Left hindlimb (tissue), 1 donor: ENCODE measurements around the gene CUX1.
"Not testable (repeated sequence)": the region's sequence is repeated elsewhere in the genome, so short reads cannot be mapped to it uniquely, and the experiment has no call there.

Source experiments
- DNase-seq: peaks from one replicate; pipeline ENCODE4 v3.0.0-alpha.2; 2018

The CUX1 gene

DNA sequence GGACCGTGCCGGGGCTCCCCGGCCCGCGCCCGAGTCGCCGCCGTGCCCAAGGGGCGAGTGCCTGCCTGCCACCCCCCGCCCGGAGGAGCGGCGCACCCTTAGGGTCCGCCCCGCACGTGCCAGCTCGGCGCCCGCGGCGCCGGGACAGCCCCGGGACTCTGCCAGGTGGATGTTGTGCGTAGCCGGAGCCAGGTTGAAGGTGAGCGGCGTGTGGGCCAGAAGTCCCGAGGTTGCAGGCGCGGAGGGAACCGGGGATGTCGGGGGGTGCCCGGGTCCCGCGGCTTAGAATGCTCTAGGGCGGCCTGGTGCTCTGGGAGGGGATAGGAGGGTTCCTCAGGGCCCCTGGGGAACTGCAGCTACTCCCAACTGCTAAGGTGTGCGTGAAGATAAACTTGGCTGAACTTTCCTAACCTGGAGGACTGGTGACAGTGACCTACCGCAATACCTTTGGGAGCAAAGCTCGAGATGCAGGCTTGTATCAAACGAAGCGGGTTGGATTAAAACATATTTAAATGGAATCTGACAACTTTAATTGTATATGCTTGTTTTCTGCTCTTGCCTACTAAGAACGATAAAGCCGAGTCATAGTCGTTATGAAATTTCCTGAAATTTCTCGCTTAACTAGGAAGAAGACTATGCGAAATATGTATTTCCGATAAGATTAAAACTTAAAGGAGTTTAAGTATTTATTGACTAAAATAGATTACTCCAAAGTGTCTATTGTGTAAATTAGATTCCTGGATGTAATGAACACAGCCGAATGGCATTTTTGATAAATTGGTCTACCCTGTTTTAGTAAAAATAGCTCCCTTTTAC is at the start of gene CUX1:
TSS of gene CUX1 (plus strand) at position 156 of the 816 bp plus-strand sequence. CDS start at position 170, 14 bp downstream.
- no peak for DNase-seq

- DNase-seq = no peak
Observed at GRCh38 chr7:101768280-101768679, 49.1 kb upstream of the CUX1 start.

DNA sequence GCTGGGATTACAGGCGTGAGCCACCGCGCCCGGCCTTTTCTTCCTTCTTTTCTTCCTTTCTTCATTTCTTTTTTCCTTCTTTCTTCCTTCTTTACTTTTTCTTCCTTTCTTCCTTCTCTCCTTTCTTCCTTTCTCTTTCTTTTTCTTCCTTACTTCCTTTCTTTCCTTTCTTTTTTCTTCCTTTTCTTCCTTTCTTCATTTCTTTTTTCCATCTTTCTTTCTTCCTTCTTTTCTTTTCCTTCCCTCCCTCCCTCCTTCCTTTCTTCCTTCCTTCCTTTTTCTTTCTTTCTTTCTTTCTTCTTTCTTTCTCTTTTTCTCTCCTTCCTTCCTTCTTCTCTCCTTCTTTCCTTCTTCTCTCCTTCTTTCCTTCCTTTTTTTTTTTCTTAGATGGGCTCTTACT is 47.0 kb upstream of the CUX1 start:
- DNase-seq = no peak

GRCh38 chr7:101772508-101773211 is 44.8 kb upstream of the CUX1 start:
- no peak for DNase-seq

- no peak for DNase-seq
Observed at GRCh38 chr7:101775181-101775580, 42.2 kb upstream of the CUX1 start.

GRCh38 chr7:101778026-101778580 is 39.3 kb upstream of the CUX1 start:
- DNase-seq = no peak

- no peak for DNase-seq
Observed at GRCh38 chr7:101779267-101779666, 38.2 kb upstream of the CUX1 start.

GRCh38 chr7:101780281-101780680 is 37.1 kb upstream of the CUX1 start:
- DNase-seq = no peak

- no peak for DNase-seq
Observed at GRCh38 chr7:101781439-101781838, 36.0 kb upstream of the CUX1 start.

DNA sequence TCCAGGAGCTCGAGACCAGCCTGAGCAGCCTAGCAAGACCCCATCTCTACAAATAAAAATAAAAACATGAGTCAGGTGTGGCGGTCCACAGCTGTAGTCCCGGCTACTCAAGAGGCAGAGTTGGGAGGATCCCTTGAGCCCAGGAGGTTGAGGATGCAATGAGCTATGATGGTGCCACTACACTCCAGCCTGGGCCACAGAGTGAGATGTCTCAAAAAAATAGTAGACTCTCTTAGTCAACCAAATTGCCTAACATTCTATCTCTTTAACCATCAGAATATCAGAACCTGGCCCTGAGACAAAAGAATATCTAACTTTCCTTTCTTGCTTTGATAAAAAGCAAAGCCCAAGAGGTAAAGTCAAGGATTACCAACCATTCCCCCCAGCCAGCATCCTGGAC is 35.0 kb upstream of the CUX1 start:
- no peak for DNase-seq

- no peak for DNase-seq
Observed at GRCh38 chr7:101782896-101783295, 34.5 kb upstream of the CUX1 start.

DNA sequence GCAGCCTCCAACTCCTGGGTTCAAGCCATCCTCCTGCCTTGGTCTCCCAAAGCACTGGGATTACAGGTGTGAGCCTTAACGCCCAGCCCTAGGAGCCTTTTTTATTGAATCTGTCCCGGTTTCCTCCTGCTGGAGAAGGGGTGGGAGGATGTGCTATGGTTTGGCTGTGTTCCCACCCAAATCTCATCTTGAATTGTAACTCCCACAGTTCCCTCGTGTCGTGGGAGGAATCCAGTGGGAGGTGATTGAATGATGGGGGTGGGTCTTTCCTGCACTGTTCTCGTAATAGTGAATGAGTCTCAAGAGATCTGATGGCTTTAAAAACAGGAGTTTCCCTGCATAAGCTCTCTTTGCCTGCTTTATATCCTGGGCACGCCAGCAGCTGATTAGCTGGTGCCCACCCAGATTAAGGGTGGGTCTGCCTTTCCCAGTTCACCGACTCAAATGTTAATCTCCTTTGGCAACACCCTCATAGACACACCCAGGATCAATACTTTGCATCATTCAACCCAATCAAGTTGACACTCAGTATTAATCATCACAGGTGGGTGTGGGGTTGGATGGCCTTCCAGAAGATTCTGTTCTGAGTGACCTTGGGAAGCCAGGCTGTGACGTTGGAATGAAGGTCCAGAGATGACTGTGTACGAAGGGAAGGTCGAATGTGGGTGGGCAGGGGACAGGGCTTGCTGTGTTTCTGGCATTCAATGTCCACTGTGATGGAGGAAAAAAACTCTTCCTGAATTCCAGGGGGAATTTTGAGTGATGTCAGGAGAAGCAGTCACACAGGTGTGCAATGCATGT is 33.8 kb upstream of the CUX1 start:
- DNase-seq = no peak

DNA sequence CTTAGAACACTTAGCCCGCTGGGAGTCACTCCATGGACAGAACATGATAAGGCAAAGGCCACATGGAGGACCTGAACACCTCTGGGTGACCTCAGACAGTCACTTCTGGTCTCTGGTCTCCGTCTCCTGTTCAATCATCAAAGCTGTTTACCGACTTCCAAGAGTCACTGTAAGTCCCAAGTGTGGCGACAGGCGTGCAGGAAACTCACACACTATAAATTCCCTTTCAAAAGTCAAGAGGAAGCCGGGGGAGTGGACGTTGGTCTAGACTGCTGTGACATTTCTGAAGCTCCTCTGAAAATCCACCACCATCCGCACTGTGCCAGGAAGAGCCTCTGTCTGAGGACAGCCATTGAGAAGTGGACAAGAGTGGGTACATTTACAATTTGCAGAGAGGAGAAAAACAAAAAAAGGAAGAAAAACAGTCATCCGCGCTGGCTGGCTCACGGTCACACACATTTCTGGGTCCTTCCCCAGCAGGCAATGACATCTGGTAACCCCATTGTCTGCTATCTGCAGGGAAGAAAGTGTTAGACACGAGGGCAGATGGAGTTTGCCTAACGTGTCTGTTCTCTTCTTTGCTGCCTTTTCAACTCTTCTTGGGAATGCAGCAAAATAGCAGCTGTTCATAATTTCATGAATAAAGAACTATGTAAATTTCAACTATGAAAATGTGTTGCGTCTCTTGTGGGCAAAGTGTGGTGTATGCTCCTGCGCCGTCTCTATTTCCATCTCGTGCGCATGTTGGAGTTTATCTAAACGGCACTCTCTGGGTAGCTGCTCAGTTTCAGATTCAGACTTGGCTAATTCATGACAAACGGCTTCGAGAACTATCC is 32.9 kb upstream of the CUX1 start:
- no peak for DNase-seq

- no peak for DNase-seq
Observed at GRCh38 chr7:101787864-101788263, 29.6 kb upstream of the CUX1 start.

DNA sequence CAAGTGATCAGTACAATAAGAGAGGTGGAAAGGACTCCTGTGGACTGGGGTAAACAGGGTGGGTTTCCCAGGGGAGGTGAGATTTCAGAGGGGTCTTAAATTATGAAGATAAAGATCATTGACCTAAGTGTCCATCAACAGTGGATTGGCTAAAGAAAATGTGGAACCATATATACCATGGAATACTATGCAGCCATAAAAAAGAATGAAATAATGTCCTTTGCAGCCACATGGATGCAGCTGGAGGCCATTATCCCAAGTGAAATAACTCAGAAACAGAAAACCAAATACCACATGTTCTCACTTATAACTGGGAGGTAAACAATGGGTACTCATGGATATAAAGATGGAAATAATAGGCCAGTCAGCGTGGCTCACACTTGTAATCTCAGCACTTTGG is 28.9 kb upstream of the CUX1 start:
- no peak for DNase-seq

GRCh38 chr7:101790566-101791293 is 26.7 kb upstream of the CUX1 start:
- no peak for DNase-seq

GRCh38 chr7:101792051-101792681 is 25.3 kb upstream of the CUX1 start:
- no peak for DNase-seq

GRCh38 chr7:101792682-101793071 is 24.7 kb upstream of the CUX1 start:
- not testable (repeated sequence) for DNase-seq

DNA sequence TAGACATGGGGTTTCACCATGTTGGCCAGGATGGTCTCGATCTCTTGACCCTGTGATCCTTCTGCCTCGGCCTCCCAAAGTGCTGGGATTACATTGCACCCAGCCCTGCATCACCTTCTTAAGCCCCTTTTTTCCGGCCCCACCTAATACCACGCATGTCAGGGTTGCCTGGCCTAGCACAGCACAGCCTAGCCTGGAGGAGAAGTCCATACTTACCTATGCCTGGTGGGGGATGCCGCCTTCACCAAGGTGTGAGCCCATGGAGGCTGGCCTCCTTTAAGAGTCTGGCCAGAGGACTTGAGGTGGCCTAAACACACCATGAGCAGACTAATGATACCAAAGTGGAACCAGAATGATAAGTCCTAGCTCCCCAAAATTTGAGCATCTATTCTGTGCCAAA is 22.0 kb upstream of the CUX1 start:
- no peak for DNase-seq

DNA sequence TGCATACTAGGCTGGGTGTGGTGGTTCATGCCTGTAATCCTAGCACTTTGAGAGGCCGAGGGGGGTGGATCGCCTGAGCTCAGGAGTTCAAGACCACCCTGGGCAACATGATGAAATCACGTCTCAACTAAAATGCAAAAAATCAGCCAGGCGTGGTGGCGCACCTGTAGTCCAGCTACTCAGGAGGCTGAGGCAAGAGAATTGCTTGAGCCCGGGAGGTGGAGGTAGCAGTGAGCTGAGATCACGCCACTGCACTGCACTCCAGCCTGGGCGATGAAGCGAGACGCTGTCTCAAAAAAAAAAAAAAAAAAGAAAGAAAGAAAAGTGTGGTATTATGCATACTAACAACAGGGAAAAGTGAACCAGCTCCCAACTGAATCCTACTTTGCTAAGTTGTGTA is 19.3 kb upstream of the CUX1 start:
- DNase-seq = not testable (repeated sequence)
